ENCODE results near the gene MYLK.

DNA sequence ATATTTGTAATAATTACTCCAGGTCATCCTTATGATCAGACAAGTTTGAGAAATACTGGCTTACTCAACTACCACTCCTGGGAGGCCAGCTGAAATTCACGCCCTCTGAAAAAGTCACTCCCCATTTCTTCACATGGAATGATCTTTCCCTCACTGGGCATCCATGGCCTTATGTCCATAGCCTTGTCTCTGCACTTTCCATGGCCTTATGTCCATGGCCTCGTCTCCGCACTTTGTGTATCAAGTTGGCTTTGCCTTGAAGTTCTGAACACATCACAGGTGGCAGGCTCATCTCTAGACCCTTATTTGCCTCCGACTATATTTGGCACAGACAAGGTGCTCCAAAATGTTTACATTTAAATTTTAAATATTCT, 241.2 kb downstream of the MYLK start:
- TF ChIP-seq POLR2A (IDR thresholded peaks at IDR 0.05), result no peak
- TF ChIP-seq, protein P1, sequence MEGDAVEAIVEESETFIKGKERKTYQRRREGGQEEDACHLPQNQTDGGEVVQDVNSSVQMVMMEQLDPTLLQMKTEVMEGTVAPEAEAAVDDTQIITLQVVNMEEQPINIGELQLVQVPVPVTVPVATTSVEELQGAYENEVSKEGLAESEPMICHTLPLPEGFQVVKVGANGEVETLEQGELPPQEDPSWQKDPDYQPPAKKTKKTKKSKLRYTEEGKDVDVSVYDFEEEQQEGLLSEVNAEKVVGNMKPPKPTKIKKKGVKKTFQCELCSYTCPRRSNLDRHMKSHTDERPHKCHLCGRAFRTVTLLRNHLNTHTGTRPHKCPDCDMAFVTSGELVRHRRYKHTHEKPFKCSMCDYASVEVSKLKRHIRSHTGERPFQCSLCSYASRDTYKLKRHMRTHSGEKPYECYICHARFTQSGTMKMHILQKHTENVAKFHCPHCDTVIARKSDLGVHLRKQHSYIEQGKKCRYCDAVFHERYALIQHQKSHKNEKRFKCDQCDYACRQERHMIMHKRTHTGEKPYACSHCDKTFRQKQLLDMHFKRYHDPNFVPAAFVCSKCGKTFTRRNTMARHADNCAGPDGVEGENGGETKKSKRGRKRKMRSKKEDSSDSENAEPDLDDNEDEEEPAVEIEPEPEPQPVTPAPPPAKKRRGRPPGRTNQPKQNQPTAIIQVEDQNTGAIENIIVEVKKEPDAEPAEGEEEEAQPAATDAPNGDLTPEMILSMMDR (IDR thresholded peaks at IDR 0.05), result no peak

Data from lower leg skin (tissue), 3 donors.